ENCODE results near the gene EPB41L3. TPM values are rescaled to one million over a fixed set of nuclear protein-coding genes. Genes with fewer than 3 reads are reported as not detected.

Gene EPB41L3
- total RNA-seq, 1 experiment from 2014 or later = 16.1 TPM

GRCh38 chr18:5462227-5462626 is 81.6 kb downstream of the EPB41L3 start:
- WGBS (ENCODE audit: extremely low coverage, insufficient read length, low lambda C conversion rate) = no CpG with 5 or more reads among the region's 4 CpGs
- no peak overlapping the region for H3K14ac ChIP-seq (ENCODE audit: insufficient read depth, low read length)

More at GRCh38 chr18:5462227-5462626, 81.6 kb downstream of the EPB41L3 start:
- H2BK120ac ChIP-seq (ENCODE audit: low read depth, low read length, poor library complexity, severe bottlenecking) = no peak overlapping the region
- H3K79me1 ChIP-seq (ENCODE audit: insufficient read depth, low read depth, low read length, poor library complexity, severe bottlenecking) = no peaks in the 10 kb centered on the region
- H2BK5ac ChIP-seq (ENCODE audit: insufficient read length, low read length) = no peak overlapping the region
- H3K27me3 Mint-ChIP-seq (ENCODE audit: low read depth) = no peaks in the 10 kb centered on the region
- H3K27ac ChIP-seq (ENCODE audit: insufficient read length, low read depth, low read length) = no peak overlapping the region
- H3K4me2 ChIP-seq (ENCODE audit: insufficient read depth, insufficient read length, low read length) = no peak overlapping the region
- H4K8ac ChIP-seq (replicated peaks; ENCODE audit: insufficient read length, low read depth, low read length) = no peak overlapping the region
- no peak overlapping the region for H4K91ac ChIP-seq (ENCODE audit: insufficient read length, low read depth, low read length)
- H3K18ac ChIP-seq (ENCODE audit: insufficient read length, low read depth, low read length) = no peak overlapping the region
- peaks cover under 1% of the 10 kb centered on the region; the same call in 1 of the 2 replicates for H3K4me1 ChIP-seq (ENCODE audit: insufficient read depth, low read length)
- no peak overlapping the region for H3K4me3 Mint-ChIP-seq
- no peak overlapping the region for H2BK20ac ChIP-seq (ENCODE audit: low read depth, low read length, poor library complexity, severe bottlenecking)
- no peaks in the 10 kb centered on the region for H3K9me3 ChIP-seq (ENCODE audit: control insufficient read depth, low read depth, low read length)
- H3K79me2 ChIP-seq (ENCODE audit: insufficient read depth, low read length) = no peaks in the 10 kb centered on the region
- no peak overlapping the region for H3K56ac ChIP-seq (ENCODE audit: insufficient read length, low read depth, low read length)
- no peak overlapping the region for H3K9ac ChIP-seq (ENCODE audit: extremely low read depth, insufficient read length, low read length)
- no peak overlapping the region for H2AK5ac ChIP-seq (ENCODE audit: insufficient read length, low read length)
- TF ChIP-seq CTCF (conservative IDR thresholded peaks at IDR 0.05) = no peak
- H3T11ph ChIP-seq (ENCODE audit: low read length) = no peak overlapping the region
- H3K23ac ChIP-seq (ENCODE audit: insufficient read length, low read depth, low read length) = no peak overlapping the region
- H4K5ac ChIP-seq (ENCODE audit: insufficient read length, low read depth, low read length) = no peak overlapping the region
- DNase-seq = no peak
- no peaks in the 10 kb centered on the region for H3K36me3 Mint-ChIP-seq (ENCODE audit: insufficient read depth in 1 of 3, low read depth in 3 of 3)
- H4K20me1 ChIP-seq (ENCODE audit: control insufficient read depth, insufficient read depth, insufficient read length) = no peaks in the 10 kb centered on the region
- H2BK12ac ChIP-seq (ENCODE audit: insufficient read length, low read depth, low read length) = no peak overlapping the region
- no peaks in the 10 kb centered on the region for H3K9me3 Mint-ChIP-seq
- H3K4me1 Mint-ChIP-seq = peaks cover 6 to 21% of the 10 kb centered on the region in 2 experiments
- H3K27me3 ChIP-seq (ENCODE audit: insufficient read depth, low read length) = no peaks in the 10 kb centered on the region
- H3K23me2 ChIP-seq (ENCODE audit: insufficient read length, low read depth, low read length, poor library complexity, severe bottlenecking) = no peaks in the 10 kb centered on the region
- H3K4ac ChIP-seq (ENCODE audit: low read depth, low read length) = no peak overlapping the region
- no peak overlapping the region for H3K27ac Mint-ChIP-seq
- H2AFZ ChIP-seq (ENCODE audit: low read length) = no peak overlapping the region
- H2BK15ac ChIP-seq (ENCODE audit: low read depth, low read length) = no peak overlapping the region

Measured in H9 (cell line).